AG04450 (cell line): Measurements from ENCODE around the gene CACNB4. TPM values are rescaled to one million over a fixed set of nuclear protein-coding genes. Genes with fewer than 3 reads are reported as not detected.
"Not testable (repeated sequence)": the region's sequence is repeated elsewhere in the genome, so short reads cannot be mapped to it uniquely, and the experiment has no call there.

Source experiments
- CTCF ChIA-PET: fragments of 300-600, 350-600 bp; formaldehyde crosslinking; extraction: SDS; loops from one replicate; lab custom pipeline; 2022; ENCODE audit warnings: antibody characterized with exemption, inconsistent platforms; lab: Charles Lee
- POLR2A ChIA-PET: fragments of 350-600 bp; formaldehyde crosslinking; extraction: SDS; loops from one replicate; lab custom pipeline; 2021; ENCODE audit warnings: antibody characterized with exemption, inconsistent platforms; lab: Yijun Ruan, JAX
- DNase-seq: peaks from one replicate; pipeline ENCODE4 v3.0.0-alpha.2; 2011; ENCODE audit warnings: low read depth, low spot score
- H3K27ac ChIP-seq: one replicate; pipeline ENCODE4 v1.5.1; 2012; ENCODE audit warnings: low read depth, low read length, control low read depth
- H3K27me3 ChIP-seq: one replicate; pipeline ENCODE4 v1.6.0; 2012; ENCODE audit warnings: low read length; ENCODE audit not compliant: control insufficient read depth, insufficient read depth
- H3K4me3 ChIP-seq: 2 replicates; pipeline ENCODE4 v1.5.1; 2011; ENCODE audit warnings: mild to moderate bottlenecking, low read depth, low read length, control low read depth
- H3K9me3 ChIP-seq: 2 replicates; pipeline ENCODE4 v1.5.1; 2012; ENCODE audit warnings: low read length; ENCODE audit not compliant: control insufficient read depth, insufficient read depth
- CTCF ChIP-seq: IDR thresholded peaks from 2 replicates; pipeline ENCODE4 v1.5.1; 2011; ENCODE audit warnings: low read depth, low read length, control low read depth, inconsistent platforms
- polyA plus RNA-seq: library from polyadenylated mRNA; depleted of rRNA; stranded (reverse); fragments of >200 nt; gene quantifications from 2 replicates; pipeline ENCODE4 v1.2.3, GENCODE V29; 2011

CACNB4 gene
- polyA plus RNA-seq, 1 experiment: 0.22 TPM

GRCh38 chr2:151999053-151999452, 99.8 kb downstream of the CACNB4 start:
- Histone ChIP-seq H3K27me3 (peaks cover 6% of the 10 kb centered on the region), H3K4me3 (no peak overlapping the region), H3K27ac (no peak overlapping the region), H3K9me3 (no peaks in the 10 kb centered on the region)
- POLR2A ChIA-PET: interaction anchor here (1.0 kb wide), 1 partner anchor 25 kb away, joined by 13 read pairs; no protein-coding TSS in a partner anchor
- CTCF ChIA-PET: interaction anchor here (0.8 to 2.6 kb wide), 8 partner anchors 11 to 113 kb away, joined by 3 to 28 read pairs (median 4); no protein-coding TSS in a partner anchor
- TF ChIP-seq CTCF: peak; percentile 75
- no peak for DNase-seq

- POLR2A ChIA-PET: no interaction called here
- Histone ChIP-seq H3K27ac (no peak overlapping the region), H3K9me3 (no peaks in the 10 kb centered on the region), H3K4me3 (no peak overlapping the region), H3K27me3 (peaks cover 10% of the 10 kb centered on the region)
- no peak for TF ChIP-seq CTCF
- DNase-seq: no peak
- CTCF ChIA-PET: interaction anchor here (2.3 kb wide), 1 partner anchor 29 kb away, joined by 9 read pairs; no protein-coding TSS in a partner anchor
Observed at GRCh38 chr2:151996243-151997003, 102.4 kb downstream of the CACNB4 start.

GRCh38 chr2:151995161-151995557, 103.7 kb downstream of the CACNB4 start:
- POLR2A ChIA-PET: no interaction called here
- TF ChIP-seq CTCF: no peak
- H3K4me3 ChIP-seq: no peak overlapping the region
- H3K9me3 ChIP-seq: no peaks in the 10 kb centered on the region
- peaks cover 4% of the 10 kb centered on the region for H3K27me3 ChIP-seq
- DNase-seq: no peak
- CTCF ChIA-PET: interaction anchor here (2.3 kb wide), 1 partner anchor 30 kb away, joined by 9 read pairs; no protein-coding TSS in a partner anchor
- no peak overlapping the region for H3K27ac ChIP-seq

GRCh38 chr2:151994178-151994577, 104.7 kb downstream of the CACNB4 start:
- CTCF ChIA-PET: interaction anchor here (3.3 kb wide), 1 partner anchor 32 kb away, joined by 14 read pairs; no protein-coding TSS in a partner anchor
- H3K9me3 ChIP-seq, POLR2A ChIA-PET, H3K27ac ChIP-seq, H3K4me3 ChIP-seq, H3K27me3 ChIP-seq, DNase-seq: not testable (repeated sequence)

- POLR2A ChIA-PET: no interaction called here
- no peak overlapping the region for H3K4me3 ChIP-seq
Observed at GRCh38 chr2:151991010-151991409, 107.8 kb downstream of the CACNB4 start.

More at GRCh38 chr2:151991010-151991409, 107.8 kb downstream of the CACNB4 start:
- TF ChIP-seq CTCF: no peak
- Histone ChIP-seq H3K27ac (no peak overlapping the region), H3K9me3 (no peaks in the 10 kb centered on the region), H3K27me3 (peaks cover 4% of the 10 kb centered on the region)
- no peak for DNase-seq
- CTCF ChIA-PET: interaction anchor here (3.3 kb wide), 1 partner anchor 35 kb away, joined by 14 read pairs; no protein-coding TSS in a partner anchor
